ENCODE measurements around the gene ELN. TPM values are rescaled to one million over a fixed set of nuclear protein-coding genes. Genes with fewer than 3 reads are reported as not detected.

The ELN gene
- total and polyA plus RNA-seq, 9 of the 15 experiments (the other 6 are each of a cell fraction or from before 2014, with no cell fraction given) = 0.20 TPM; not detected in 8

DNA sequence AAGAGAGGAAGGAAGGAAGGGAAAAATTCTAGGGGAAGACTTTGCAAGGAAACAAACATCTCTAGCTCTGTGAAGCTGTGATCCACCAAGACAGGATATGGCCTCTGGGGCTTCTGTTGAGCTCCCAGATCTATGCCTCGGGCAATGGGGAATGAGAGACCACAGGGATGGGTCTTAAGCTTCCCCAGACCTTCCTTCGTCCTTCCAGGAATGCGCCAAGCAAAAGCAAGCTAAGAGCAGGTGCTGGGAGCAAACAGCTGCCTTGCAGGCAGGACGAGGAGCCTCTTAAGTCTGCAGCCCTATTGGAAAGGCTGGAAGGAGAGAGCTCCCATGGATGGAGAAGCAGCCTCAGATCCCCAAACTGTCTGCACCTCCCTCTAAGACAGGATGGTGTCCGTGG, 21.9 kb upstream of the ELN start:
- no peak for DNase-seq (ENCODE audit: extremely low read depth in 1 of 4, low spot score in 3 of 4)
- TF ChIP-seq, protein P1, sequence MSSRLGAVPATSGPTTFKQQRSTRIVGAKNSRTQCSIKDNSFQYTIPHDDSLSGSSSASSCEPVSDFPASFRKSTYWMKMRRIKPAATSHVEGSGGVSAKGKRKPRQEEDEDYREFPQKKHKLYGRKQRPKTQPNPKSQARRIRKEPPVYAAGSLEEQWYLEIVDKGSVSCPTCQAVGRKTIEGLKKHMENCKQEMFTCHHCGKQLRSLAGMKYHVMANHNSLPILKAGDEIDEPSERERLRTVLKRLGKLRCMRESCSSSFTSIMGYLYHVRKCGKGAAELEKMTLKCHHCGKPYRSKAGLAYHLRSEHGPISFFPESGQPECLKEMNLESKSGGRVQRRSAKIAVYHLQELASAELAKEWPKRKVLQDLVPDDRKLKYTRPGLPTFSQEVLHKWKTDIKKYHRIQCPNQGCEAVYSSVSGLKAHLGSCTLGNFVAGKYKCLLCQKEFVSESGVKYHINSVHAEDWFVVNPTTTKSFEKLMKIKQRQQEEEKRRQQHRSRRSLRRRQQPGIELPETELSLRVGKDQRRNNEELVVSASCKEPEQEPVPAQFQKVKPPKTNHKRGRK (tag; IDR thresholded peaks at IDR 0.05) = peak; percentile 0; the same call in 1 of the 2 replicates
- TF ChIP-seq, protein P2, sequence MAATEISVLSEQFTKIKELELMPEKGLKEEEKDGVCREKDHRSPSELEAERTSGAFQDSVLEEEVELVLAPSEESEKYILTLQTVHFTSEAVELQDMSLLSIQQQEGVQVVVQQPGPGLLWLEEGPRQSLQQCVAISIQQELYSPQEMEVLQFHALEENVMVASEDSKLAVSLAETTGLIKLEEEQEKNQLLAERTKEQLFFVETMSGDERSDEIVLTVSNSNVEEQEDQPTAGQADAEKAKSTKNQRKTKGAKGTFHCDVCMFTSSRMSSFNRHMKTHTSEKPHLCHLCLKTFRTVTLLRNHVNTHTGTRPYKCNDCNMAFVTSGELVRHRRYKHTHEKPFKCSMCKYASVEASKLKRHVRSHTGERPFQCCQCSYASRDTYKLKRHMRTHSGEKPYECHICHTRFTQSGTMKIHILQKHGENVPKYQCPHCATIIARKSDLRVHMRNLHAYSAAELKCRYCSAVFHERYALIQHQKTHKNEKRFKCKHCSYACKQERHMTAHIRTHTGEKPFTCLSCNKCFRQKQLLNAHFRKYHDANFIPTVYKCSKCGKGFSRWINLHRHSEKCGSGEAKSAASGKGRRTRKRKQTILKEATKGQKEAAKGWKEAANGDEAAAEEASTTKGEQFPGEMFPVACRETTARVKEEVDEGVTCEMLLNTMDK (IDR thresholded peaks at IDR 0.05; ENCODE audit: borderline replicate concordance, insufficient read depth, low read depth, low read length, poor library complexity, severe bottlenecking) = no peak
- H4K20me1 ChIP-seq (replicated peaks; ENCODE audit: control insufficient read depth, insufficient read depth, low read length) = peaks cover 14% of the 10 kb centered on the region
- no peak overlapping the region for H3K9ac ChIP-seq (ENCODE audit: insufficient read depth in 1 of 2, low read depth in 2 of 2, low read length in 2 of 2)
- in situ Hi-C loops (cut with MboI) = no loop called here
- peaks cover 34 to 77% of the 10 kb centered on the region in 2 experiments; a peak in 4 of 5 replicates for H3K27me3 ChIP-seq (ENCODE audit: control insufficient read depth in 2 of 2, insufficient read depth in 2 of 2, low read length in 2 of 2)
- no peak for ATAC-seq
- intact Hi-C loops (cut with micrococcal nuclease) = no loop called here
- no peaks in the 10 kb centered on the region for H3K9me1 ChIP-seq (ENCODE audit: control insufficient read depth, insufficient read depth, low read length)
- H3K79me2 ChIP-seq (ENCODE audit: control insufficient read depth, insufficient read depth, low read length) = no peaks in the 10 kb centered on the region
- no peak overlapping the region for H3K27ac ChIP-seq (ENCODE audit: extremely low read depth, low read depth, low read length)
- H2AFZ ChIP-seq (ENCODE audit: low read depth, low read length) = no peak overlapping the region
- H3K4me3 ChIP-seq = no peak overlapping the region
- BruUV-seq (replicated peaks) = no TSS peak
- WGBS (ENCODE audit: insufficient coverage, low coverage, missing lambda C conversion rate) = 0% methylated on average over 5 of the region's 5 CpGs
- FAIRE-seq = peak; percentile 6
- H3K4me1 ChIP-seq (replicated peaks in 1 of 2; ENCODE audit: control insufficient read depth in 2 of 2, insufficient read depth in 2 of 2, low read length in 2 of 2) = peaks cover 0 to 9% of the 10 kb centered on the region in 2 experiments; a peak in 1 of 5 replicates
- CTCF ChIA-PET (ENCODE audit: low intra/inter-chr PET ratio) = no interaction called here
- H3K36me3 ChIP-seq (ENCODE audit: control insufficient read depth, insufficient read depth, low read length) = no peaks in the 10 kb centered on the region
- POLR2A ChIA-PET = interaction anchor here (1.7 kb wide), 1 partner anchor 8 kb away, joined by 6 read pairs; no protein-coding TSS in a partner anchor
- no peaks in the 10 kb centered on the region for H3K9me3 ChIP-seq (replicated peaks; ENCODE audit: control insufficient read depth, insufficient read depth, low read depth, low read length)
- no peak overlapping the region for H3K4me2 ChIP-seq (ENCODE audit: insufficient read depth, low read length)
